ENCODE data around the gene NPC1. TPM values are rescaled to one million over a fixed set of nuclear protein-coding genes. Genes with fewer than 3 reads are reported as not detected.
A peak's percentile ranks its signal among the peaks of the same experiment; 100 is the strongest.

The NPC1 gene
- total RNA-seq, 1 experiment from 2014 or later, result 38.3 TPM

GRCh38 chr18:23556145-23556780 lies 30.0 kb downstream of the NPC1 start:
- H3K4me1 Mint-ChIP-seq, result no peaks in the 10 kb centered on the region
- ChIA-PET CTCF (no interaction called here), POLR2A (no interaction called here)
- no peak overlapping the region for H3K4me3 Mint-ChIP-seq
- DNase-seq (ENCODE audit: low spot score) (no peak), ATAC-seq (no peak)
- H3K36me3 Mint-ChIP-seq, result peaks cover 67% of the 10 kb centered on the region
- no peaks in the 10 kb centered on the region for H3K27me3 Mint-ChIP-seq (ENCODE audit: low read depth)
- TF ChIP-seq TCF7 (CRISPR knock-in tag; IDR thresholded peaks at IDR 0.05; ENCODE audit: low read depth) (no peak), GABPB1 (CRISPR knock-in tag; IDR thresholded peaks at IDR 0.05) (0 out of 2 replicates have a peak, but pooled peaks have one; percentile 62)
- H3K9me3 Mint-ChIP-seq, result no peaks in the 10 kb centered on the region
- no peak overlapping the region for H3K27ac Mint-ChIP-seq

- POLR2A ChIA-PET, result no interaction called here
- CTCF ChIA-PET, result no interaction called here
- Mint-ChIP-seq H3K4me3 (no peak overlapping the region), H3K9me3 (no peaks in the 10 kb centered on the region), H3K27me3 (ENCODE audit: low read depth) (no peaks in the 10 kb centered on the region), H3K27ac (no peak overlapping the region), H3K36me3 (peaks cover 67% of the 10 kb centered on the region), H3K4me1 (no peaks in the 10 kb centered on the region)
- ATAC-seq (no peak), DNase-seq (ENCODE audit: low spot score) (no peak)
- TF ChIP-seq CREM (CRISPR knock-in tag; IDR thresholded peaks at IDR 0.05) (no peak), E2F4 (CRISPR knock-in tag; IDR thresholded peaks at IDR 0.05; ENCODE audit: borderline replicate concordance, low read depth) (no peak), E2F1 (CRISPR knock-in tag; IDR thresholded peaks at IDR 0.05) (no peak)
Measured at GRCh38 chr18:23553887-23554286, 32.4 kb downstream of the NPC1 start.

- Mint-ChIP-seq H3K4me1 (no peaks in the 10 kb centered on the region), H3K9me3 (no peaks in the 10 kb centered on the region), H3K27me3 (ENCODE audit: low read depth) (no peaks in the 10 kb centered on the region), H3K4me3 (no peak overlapping the region), H3K36me3 (peaks cover 66% of the 10 kb centered on the region), H3K27ac (no peak overlapping the region)
- no peak for TF ChIP-seq NR3C1 (CRISPR knock-in tag; conservative IDR thresholded peaks at IDR 0.05; ENCODE audit: low read depth)
- no peak for TF ChIP-seq GABPB1 (CRISPR knock-in tag; IDR thresholded peaks at IDR 0.05)
- TF ChIP-seq CDX4 (CRISPR knock-in tag; IDR thresholded peaks at IDR 0.05; ENCODE audit: borderline replicate concordance), result no peak
- TF ChIP-seq CREB1 (CRISPR knock-in tag; IDR thresholded peaks at IDR 0.05), result no peak
- TF ChIP-seq FOXP1 (CRISPR knock-in tag; IDR thresholded peaks at IDR 0.05; ENCODE audit: borderline replicate concordance), result no peak
- no peak for TF ChIP-seq MLX (CRISPR knock-in tag; IDR thresholded peaks at IDR 0.05)
- TF ChIP-seq SOX15 (CRISPR knock-in tag; IDR thresholded peaks at IDR 0.05), result no peak
- no peak for TF ChIP-seq HMGXB4 (CRISPR knock-in tag; IDR thresholded peaks at IDR 0.05)
- DNase-seq (ENCODE audit: low spot score) (no peak), ATAC-seq (no peak)
- POLR2A ChIA-PET, result no interaction called here
- CTCF ChIA-PET, result no interaction called here
Measured at GRCh38 chr18:23552505-23552904, 33.8 kb downstream of the NPC1 start.

- no peak for ATAC-seq
- no peaks in the 10 kb centered on the region for H3K4me1 Mint-ChIP-seq
- no peak for DNase-seq (ENCODE audit: low spot score)
- no peak overlapping the region for H3K4me3 Mint-ChIP-seq
- no peaks in the 10 kb centered on the region for H3K27me3 Mint-ChIP-seq (ENCODE audit: low read depth)
- peaks cover 67% of the 10 kb centered on the region for H3K36me3 Mint-ChIP-seq
- POLR2A ChIA-PET, result no interaction called here
- H3K27ac Mint-ChIP-seq, result no peak overlapping the region
- CTCF ChIA-PET, result no interaction called here
- no peaks in the 10 kb centered on the region for H3K9me3 Mint-ChIP-seq
- TF ChIP-seq FOXJ3 (CRISPR knock-in tag; IDR thresholded peaks at IDR 0.05; ENCODE audit: borderline replicate concordance) (no peak), SOX15 (CRISPR knock-in tag; IDR thresholded peaks at IDR 0.05) (no peak), ZBTB43 (CRISPR knock-in tag; IDR thresholded peaks at IDR 0.05) (no peak), ESRRA (CRISPR knock-in tag; IDR thresholded peaks at IDR 0.05; ENCODE audit: borderline replicate concordance) (no peak)
Measured at GRCh38 chr18:23551978-23552377, 34.3 kb downstream of the NPC1 start.
